RWPE1 (cell line): Measurements from ENCODE around the gene EYA4.

Source experiments
- CTCF ChIA-PET: fragments of 350-600 bp; sonication (Branson Sonifier 250); formaldehyde crosslinking; extraction: SDS; loops from one replicate; lab custom pipeline; 2021; lab: Yijun Ruan, JAX
- POLR2A ChIA-PET: fragments of 400-600 bp; formaldehyde crosslinking; extraction: SDS; loops from one replicate; lab custom pipeline; 2020; ENCODE audit warnings: antibody characterized with exemption; ENCODE audit not compliant: low non-redundant PET; lab: Yijun Ruan, JAX
- DNase-seq: peaks from one replicate; pipeline ENCODE4 v3.0.0; 2012; ENCODE audit warnings: low spot score
- H3K27ac ChIP-seq: fragments of 450-650 bp; 2 replicates; pipeline ENCODE4 v1.5.1; 2017
- TF ChIP-seq, protein P1 (sequence below): fragments of 450-650 bp; conservative IDR thresholded peaks from 2 replicates; pipeline ENCODE4 v1.5.1; 2017; ENCODE audit warnings: low read depth, mild to moderate bottlenecking

EYA4 gene

DNA sequence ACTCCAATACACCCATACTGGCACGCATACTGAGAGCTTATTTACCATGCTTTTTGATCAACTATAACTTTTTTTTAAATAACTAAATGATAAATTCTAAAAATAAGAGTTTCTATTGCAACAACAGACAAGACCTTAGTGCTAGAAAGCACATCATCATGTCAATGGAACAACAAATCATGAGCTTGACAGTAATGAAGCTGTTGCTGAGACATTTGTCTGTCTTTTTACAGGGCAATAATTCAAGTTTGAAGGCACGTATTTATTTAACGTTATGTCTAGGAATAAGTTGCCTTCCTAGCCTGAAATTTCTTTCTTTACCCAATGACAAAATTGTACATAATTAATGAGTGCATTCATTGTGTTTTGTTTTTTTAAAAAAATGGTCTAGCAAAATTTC is 299.2 kb downstream of the EYA4 start:
- no peak overlapping the region for H3K27ac ChIP-seq
- ChIA-PET CTCF (interaction anchor here (0.6 kb wide), 1 partner anchor 8 kb away, joined by 3 read pairs; no protein-coding TSS in a partner anchor), POLR2A (no interaction called here)
- no peak for DNase-seq
- TF ChIP-seq, protein P1, sequence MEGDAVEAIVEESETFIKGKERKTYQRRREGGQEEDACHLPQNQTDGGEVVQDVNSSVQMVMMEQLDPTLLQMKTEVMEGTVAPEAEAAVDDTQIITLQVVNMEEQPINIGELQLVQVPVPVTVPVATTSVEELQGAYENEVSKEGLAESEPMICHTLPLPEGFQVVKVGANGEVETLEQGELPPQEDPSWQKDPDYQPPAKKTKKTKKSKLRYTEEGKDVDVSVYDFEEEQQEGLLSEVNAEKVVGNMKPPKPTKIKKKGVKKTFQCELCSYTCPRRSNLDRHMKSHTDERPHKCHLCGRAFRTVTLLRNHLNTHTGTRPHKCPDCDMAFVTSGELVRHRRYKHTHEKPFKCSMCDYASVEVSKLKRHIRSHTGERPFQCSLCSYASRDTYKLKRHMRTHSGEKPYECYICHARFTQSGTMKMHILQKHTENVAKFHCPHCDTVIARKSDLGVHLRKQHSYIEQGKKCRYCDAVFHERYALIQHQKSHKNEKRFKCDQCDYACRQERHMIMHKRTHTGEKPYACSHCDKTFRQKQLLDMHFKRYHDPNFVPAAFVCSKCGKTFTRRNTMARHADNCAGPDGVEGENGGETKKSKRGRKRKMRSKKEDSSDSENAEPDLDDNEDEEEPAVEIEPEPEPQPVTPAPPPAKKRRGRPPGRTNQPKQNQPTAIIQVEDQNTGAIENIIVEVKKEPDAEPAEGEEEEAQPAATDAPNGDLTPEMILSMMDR, result no peak

DNA sequence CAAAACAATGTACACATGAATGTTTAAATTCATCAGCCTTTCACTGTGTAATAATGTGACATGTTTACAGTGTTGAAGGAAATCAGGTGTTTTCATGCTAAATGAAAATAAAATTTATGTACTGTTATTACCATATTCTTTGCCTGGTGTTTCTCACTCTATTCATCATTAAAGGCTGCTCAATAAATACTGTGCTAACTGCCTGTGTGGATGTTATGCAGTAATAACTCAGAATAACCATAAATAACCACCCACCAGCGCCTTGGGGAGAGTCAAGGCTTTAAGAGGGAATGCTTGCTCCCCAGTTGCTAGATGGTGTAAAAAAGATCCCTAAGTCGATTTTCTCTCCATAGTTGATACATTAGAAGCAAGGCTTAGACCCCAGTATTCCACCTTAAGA is 299.9 kb downstream of the EYA4 start:
- ChIA-PET CTCF (no interaction called here), POLR2A (no interaction called here)
- no peak overlapping the region for H3K27ac ChIP-seq
- TF ChIP-seq, protein P1, result no peak
- no peak for DNase-seq

DNA sequence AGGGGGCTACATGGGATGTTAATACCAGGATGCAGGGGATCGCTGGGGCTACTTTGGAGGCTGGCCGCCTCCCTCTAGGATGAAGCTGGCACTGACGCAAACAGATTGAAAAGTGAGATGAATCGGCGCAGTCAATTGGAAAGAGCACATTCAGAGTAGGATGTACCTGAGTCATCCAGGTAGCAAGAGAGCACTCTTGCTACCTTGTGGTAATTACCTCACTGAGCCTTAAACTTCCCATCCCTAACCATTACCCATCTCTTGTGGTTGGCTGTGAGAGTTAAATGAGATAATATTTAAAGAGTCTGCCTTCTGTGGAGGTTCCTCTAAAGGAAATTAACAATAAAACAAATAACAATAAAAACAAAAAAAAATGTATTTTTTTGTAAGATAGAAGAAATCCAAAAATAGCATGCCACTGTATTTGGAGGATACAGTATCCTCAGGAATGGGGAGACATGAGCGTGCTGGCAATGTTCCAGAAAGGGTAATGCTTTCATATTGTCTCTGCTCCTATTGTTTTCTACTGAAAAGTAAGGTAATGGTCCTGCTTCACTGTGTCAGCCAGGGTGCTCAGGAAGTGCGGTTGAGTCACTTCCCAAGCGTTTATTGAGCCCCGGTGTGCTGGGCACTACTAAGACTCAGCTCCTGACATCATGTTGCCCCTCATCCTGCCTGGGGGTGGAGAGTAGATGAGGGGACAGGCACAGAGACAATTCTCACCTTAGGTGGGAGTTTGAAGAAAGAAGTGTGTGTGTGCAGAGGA is 301.1 kb downstream of the EYA4 start:
- CTCF ChIA-PET, result interaction anchor here (0.6 kb wide), 1 partner anchor 228 kb away, joined by 3 read pairs; no protein-coding TSS in a partner anchor
- TF ChIP-seq, protein P1, result no peak
- POLR2A ChIA-PET, result no interaction called here
- H3K27ac ChIP-seq, result no peak overlapping the region
- DNase-seq, result no peak

DNA sequence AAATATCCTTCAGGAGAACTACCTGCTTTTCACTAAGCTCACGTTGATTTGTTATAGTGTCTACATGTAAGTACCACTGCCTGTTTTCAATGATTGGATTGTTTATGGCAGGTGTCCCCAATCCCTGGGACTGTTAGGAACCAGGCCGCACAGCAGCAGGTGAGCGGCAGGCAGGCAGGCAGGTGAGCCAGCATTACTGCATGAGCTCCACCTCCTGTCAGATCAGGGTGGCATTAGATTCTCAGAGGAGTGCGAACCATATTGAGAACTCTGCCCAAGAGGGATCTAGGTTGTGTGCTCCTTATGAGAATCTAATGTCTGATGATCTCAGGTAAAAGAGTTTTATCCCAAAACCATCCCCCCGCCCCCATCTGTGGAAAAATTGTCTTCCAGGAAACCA is 303.3 kb downstream of the EYA4 start:
- ChIA-PET POLR2A (no interaction called here), CTCF (no interaction called here)
- H3K27ac ChIP-seq, result no peak overlapping the region
- TF ChIP-seq, protein P1, result no peak
- no peak for DNase-seq

DNA sequence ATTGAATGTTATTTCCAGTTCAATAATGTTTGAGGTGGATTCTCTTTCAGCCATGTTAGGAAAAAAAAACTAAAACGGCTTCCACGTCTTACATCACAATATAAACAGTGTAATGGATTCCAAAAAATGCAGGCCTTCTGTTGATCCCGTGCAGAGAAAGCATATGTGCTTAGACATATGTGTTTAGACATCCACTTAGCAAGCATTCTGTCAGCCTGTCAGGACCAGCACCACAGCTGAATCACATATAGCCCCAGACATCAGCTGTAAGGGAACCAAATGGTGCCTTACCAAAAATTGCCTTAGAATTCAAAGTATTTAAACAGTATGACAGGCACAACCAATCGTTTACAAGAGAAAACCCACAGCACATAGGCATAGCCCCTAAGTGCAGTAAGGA is 304.9 kb downstream of the EYA4 start:
- no peak for DNase-seq
- no peak overlapping the region for H3K27ac ChIP-seq
- ChIA-PET CTCF (no interaction called here), POLR2A (no interaction called here)
- TF ChIP-seq, protein P1, result no peak

DNA sequence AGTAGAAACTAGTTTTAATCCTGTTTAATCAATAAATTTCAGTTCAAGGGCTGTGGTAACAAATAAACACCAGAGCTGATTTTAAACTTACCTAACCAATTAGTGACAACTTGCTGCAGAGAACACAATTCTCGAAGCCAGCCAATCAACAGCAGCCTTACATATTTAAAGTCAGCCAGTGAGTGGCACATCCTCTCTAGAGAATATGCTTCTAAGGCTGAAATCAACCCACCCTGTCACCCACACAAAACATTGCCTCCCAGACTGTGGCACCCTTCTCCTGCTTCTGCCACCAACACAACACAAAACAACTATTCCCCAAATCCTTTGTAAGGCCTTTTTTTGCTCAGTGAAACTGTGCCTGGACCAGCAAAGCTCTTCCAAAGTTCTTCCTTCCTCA is 306.0 kb downstream of the EYA4 start:
- TF ChIP-seq, protein P1, result no peak
- CTCF ChIA-PET, result no interaction called here
- no peak for DNase-seq
- no peak overlapping the region for H3K27ac ChIP-seq
- POLR2A ChIA-PET, result no interaction called here
